GM23248 (cell line): Measurements from ENCODE around the gene ZNF326.

Source experiments
- EZH2 ChIP-seq: fragments of 200-600 bp; sonication (generic); IDR thresholded peaks from 2 replicates; pipeline ENCODE4 v1.6.1; 2018; ENCODE audit warnings: antibody characterized with exemption, mild to moderate bottlenecking; ENCODE audit not compliant: insufficient read depth, poor library complexity, severe bottlenecking
- EZH2phosphoT487 ChIP-seq: fragments of 200-600 bp; sonication (generic); IDR thresholded peaks from 2 replicates; pipeline ENCODE4 v1.6.1; 2018; ENCODE audit warnings: antibody characterized with exemption, moderate library complexity, mild to moderate bottlenecking, low read depth; ENCODE audit not compliant: insufficient read depth

DNA sequence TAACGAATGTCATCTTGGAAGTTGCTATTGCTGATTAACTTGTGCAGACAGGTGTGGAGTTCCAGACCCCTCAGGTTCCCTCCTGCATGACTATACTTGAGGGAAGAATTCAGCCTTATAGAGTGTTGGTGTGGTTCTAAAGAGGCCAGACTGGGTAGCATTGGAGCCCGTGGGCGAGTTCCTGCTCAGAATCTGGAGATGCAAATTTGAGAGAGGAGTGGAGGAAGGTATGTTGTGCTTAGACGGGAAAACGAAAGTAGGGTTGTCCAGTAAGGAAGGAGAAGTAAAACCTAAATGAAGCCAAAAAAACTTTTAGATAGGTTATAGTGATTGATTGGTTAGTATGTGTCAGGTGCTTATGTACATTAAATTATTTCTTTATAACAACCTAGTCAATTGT, 79.2 kb downstream of the ZNF326 start:
- TF ChIP-seq EZH2 = no peak
- TF ChIP-seq EZH2phosphoT487 = no peak
